ENCODE results near the gene ESPNL.

GRCh38 chr2:238170386-238171071, 70.4 kb downstream of the ESPNL start:
- no peak for TF ChIP-seq POLR2A (IDR thresholded peaks at IDR 0.05)
- TF ChIP-seq CTCF (IDR thresholded peaks at IDR 0.05) = no peak
